ENCODE data around the gene PRDM16. TPM values are rescaled to one million over a fixed set of nuclear protein-coding genes. Genes with fewer than 3 reads are reported as not detected.

PRDM16 gene
- total and polyA plus RNA-seq, 2 of the 4 experiments (the other 2 are of a cell fraction) = 0.02 TPM; not detected in 1

DNA sequence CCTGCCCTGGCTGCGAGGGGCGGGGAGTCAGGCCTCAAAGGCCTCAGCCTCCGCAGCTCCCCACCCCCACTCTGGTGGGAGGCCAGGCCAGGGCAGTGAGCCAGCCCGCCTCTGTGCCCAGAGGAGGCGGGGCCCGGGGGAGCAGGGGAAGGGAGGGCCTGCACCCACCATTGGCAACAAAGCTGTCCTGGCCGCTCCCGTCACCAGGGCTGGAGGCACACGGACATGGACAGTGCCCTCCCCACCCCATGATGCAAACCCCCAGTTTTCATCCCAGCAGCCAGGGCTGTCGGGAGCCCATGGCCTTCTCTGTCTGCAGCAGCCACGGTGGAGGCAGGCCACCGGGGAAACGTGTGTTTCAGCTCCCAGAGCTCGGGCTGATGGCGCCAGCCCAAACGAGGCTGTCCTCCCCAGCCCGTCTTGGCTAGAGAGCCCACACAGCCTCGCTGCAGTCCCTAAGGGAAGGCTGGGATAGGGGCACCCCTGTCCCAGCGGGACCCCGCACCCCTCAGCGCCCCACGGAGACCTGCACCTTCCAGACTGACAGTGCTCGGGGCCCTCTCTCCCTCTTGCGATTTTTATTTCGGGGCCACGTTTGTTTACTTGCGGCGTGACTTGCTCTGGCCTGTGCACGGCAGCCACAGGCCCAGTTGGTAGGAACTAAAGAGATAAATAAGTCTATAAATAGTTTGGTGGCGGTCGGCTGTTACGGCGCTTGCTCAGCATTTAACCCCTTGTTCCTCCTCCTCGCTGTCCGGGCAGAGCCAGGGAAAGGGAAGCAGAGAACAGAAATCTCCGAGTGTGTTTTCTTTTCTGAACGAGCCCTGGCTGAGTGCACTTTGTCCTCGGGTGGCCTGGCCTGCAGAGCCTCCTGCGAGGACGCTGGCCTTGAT lies 101.8 kb downstream of the PRDM16 start:
- dilution Hi-C loops (cut with HindIII; ENCODE audit: low sequenced_read_pairs, unreplicated experiment) = no loop called here
- H3K36me3 ChIP-seq (ENCODE audit: control insufficient read depth, insufficient read depth, low read length) = no peaks in the 10 kb centered on the region
- H3K9me3 ChIP-seq (ENCODE audit: control insufficient read depth, insufficient read depth, low read length) = peaks cover 23% of the 10 kb centered on the region; the same call in 1 of the 2 replicates
- in situ Hi-C loops (cut with MboI; ENCODE audit: low sequenced_read_pairs) = loop anchor here (10.0 kb wide), 1 partner anchor 64 kb away; no protein-coding TSS in a partner anchor
- TF ChIP-seq RFX5 (IDR thresholded peaks at IDR 0.05; ENCODE audit: low read depth, low read length) = no peak
- TF ChIP-seq MAFK (IDR thresholded peaks at IDR 0.05; ENCODE audit: low read depth, low read length) = no peak
- no peak for TF ChIP-seq CEBPB (IDR thresholded peaks at IDR 0.05; ENCODE audit: low read depth, low read length)
- TF ChIP-seq MXI1 (IDR thresholded peaks at IDR 0.05; ENCODE audit: borderline replicate concordance, low read depth, low read length) = no peak
- TF ChIP-seq ELK1 (IDR thresholded peaks at IDR 0.05; ENCODE audit: borderline replicate concordance, low read depth, low read length) = no peak
- TF ChIP-seq SMC3 (IDR thresholded peaks at IDR 0.05; ENCODE audit: low read depth, low read length) = no peak
- TF ChIP-seq RCOR1 (IDR thresholded peaks at IDR 0.05; ENCODE audit: insufficient replicate concordance, low read length) = no peak
- TF ChIP-seq NFE2L2 (IDR thresholded peaks at IDR 0.05; ENCODE audit: low read depth, low read length) = no peak
- H4K5ac ChIP-seq (ENCODE audit: low read depth, low read length) = no peak overlapping the region
- no peak overlapping the region for H3K4me3 ChIP-seq (ENCODE audit: insufficient read depth, low read depth, low read length)
- ChIA-PET CTCF (no interaction called here), POLR2A (ENCODE audit: unreplicated experiment) (no interaction called here)
- DNase-seq = no peak
- no peaks in the 10 kb centered on the region for H3K9me1 ChIP-seq (ENCODE audit: insufficient read depth, low read length)
- H3K4me2 ChIP-seq (ENCODE audit: low read depth, low read length) = peak overlapping the region; percentile 49; the same call in 1 of the 2 replicates
- H2AK5ac ChIP-seq (ENCODE audit: low read depth, low read length) = no peak overlapping the region
- H2BK20ac ChIP-seq (ENCODE audit: low read depth, low read length) = no peak overlapping the region
- no peak overlapping the region for H2AK9ac ChIP-seq (replicated peaks; ENCODE audit: low read depth, low read length, poor library complexity)
- H3K79me1 ChIP-seq (ENCODE audit: low read depth in 1 of 2, low read length in 2 of 2) = no peaks in the 10 kb centered on the region
- H3K27me3 ChIP-seq (ENCODE audit: control insufficient read depth, insufficient read depth, low read length) = no peaks in the 10 kb centered on the region
- no peak overlapping the region for H3K27ac ChIP-seq (ENCODE audit: insufficient read depth, low read length)
- no peak overlapping the region for H2BK120ac ChIP-seq (ENCODE audit: low read depth, low read length)
- no peak overlapping the region for H3K23ac ChIP-seq (ENCODE audit: low read depth, low read length)
- H3K4me1 ChIP-seq (ENCODE audit: control insufficient read depth, insufficient read depth, low read length) = peaks cover 6% of the 10 kb centered on the region; the same call in 1 of the 2 replicates
- no peak overlapping the region for H3K56ac ChIP-seq (ENCODE audit: extremely low read depth, insufficient read depth, low read length)
- no peaks in the 10 kb centered on the region for H4K20me1 ChIP-seq (ENCODE audit: insufficient read depth, low read length)
- WGBS, 2 experiments (ENCODE audit: extremely low coverage in 2 of 2, insufficient read length in 1 of 2) = 7% methylated on average over 6 of the region's 40 CpGs; no CpG with 5 or more reads in 1 of the 2 experiments
- BruUV-seq (replicated peaks) = no TSS peak
- H3K9ac ChIP-seq (ENCODE audit: low read depth, low read length) = no peak overlapping the region
- H3K14ac ChIP-seq (replicated peaks; ENCODE audit: low read depth, low read length) = no peak overlapping the region
- intact Hi-C loops (cut with micrococcal nuclease) = no loop called here
- H4K91ac ChIP-seq (ENCODE audit: insufficient read depth, low read depth, low read length) = no peak overlapping the region
- H2AFZ ChIP-seq (replicated peaks; ENCODE audit: low read length, poor library complexity) = peak overlapping the region; percentile 75
- no peak overlapping the region for H4K8ac ChIP-seq (ENCODE audit: low read depth in 2 of 2, low read length in 2 of 2)
- no peak overlapping the region for H3K4ac ChIP-seq (ENCODE audit: low read depth, low read length)
- no peak overlapping the region for H2BK15ac ChIP-seq (ENCODE audit: low read depth, low read length)
- no peak overlapping the region for H2BK5ac ChIP-seq (ENCODE audit: low read depth, low read length, poor library complexity, severe bottlenecking)
- peak; percentile 24 for ATAC-seq (ENCODE audit: low read depth)
- H3K18ac ChIP-seq (ENCODE audit: low read depth, low read length) = no peak overlapping the region
